Fibroblast of peridontal ligament (primary cell): ENCODE results near the gene DNAJB2.
"Not testable (repeated sequence)": the region's sequence is repeated elsewhere in the genome, so short reads cannot be mapped to it uniquely, and the experiment has no call there.

Source experiments
- DNase-seq: peaks from one replicate; pipeline ENCODE4 v3.0.0-alpha.2; 2010; ENCODE audit errors: extremely low read depth

Gene DNAJB2

GRCh38 chr2:219258942-219259341 is 20.2 kb upstream of the DNAJB2 start:
- not testable (repeated sequence) for DNase-seq

GRCh38 chr2:219261024-219261855 is 17.9 kb upstream of the DNAJB2 start:
- no peak for DNase-seq

- no peak for DNase-seq
Observed at GRCh38 chr2:219266232-219266631, 12.9 kb upstream of the DNAJB2 start.

- DNase-seq, result no peak
Observed at GRCh38 chr2:219266886-219267285, 12.3 kb upstream of the DNAJB2 start.

- no peak for DNase-seq
Observed at GRCh38 chr2:219268294-219268693, 10.9 kb upstream of the DNAJB2 start.

GRCh38 chr2:219269362-219270054 is 9.7 kb upstream of the DNAJB2 start:
- no peak for DNase-seq

- no peak for DNase-seq
Observed at GRCh38 chr2:219270055-219270372, 9.2 kb upstream of the DNAJB2 start.

- no peak for DNase-seq
Observed at GRCh38 chr2:219271021-219271420, 8.1 kb upstream of the DNAJB2 start.

- DNase-seq, result no peak
Observed at GRCh38 chr2:219272356-219272755, 6.8 kb upstream of the DNAJB2 start.

GRCh38 chr2:219272995-219273394 is 6.2 kb upstream of the DNAJB2 start:
- no peak for DNase-seq

- no peak for DNase-seq
Observed at GRCh38 chr2:219273937-219274336, 5.2 kb upstream of the DNAJB2 start.

- peak; percentile 59 for DNase-seq
Observed at GRCh38 chr2:219274361-219274921, 4.7 kb upstream of the DNAJB2 start.

GRCh38 chr2:219277703-219278654 is 1.2 kb upstream of the DNAJB2 start:
- peak; percentile 82 for DNase-seq

GRCh38 chr2:219278655-219279150 is 463 bp upstream of the DNAJB2 start:
- no peak for DNase-seq

- no peak for DNase-seq
Observed at GRCh38 chr2:219279916-219280516, 850 bp downstream of the DNAJB2 start.

- DNase-seq, result no peak
Observed at GRCh38 chr2:219280651-219281050, 1.5 kb downstream of the DNAJB2 start.

GRCh38 chr2:219281588-219281987 is 2.4 kb downstream of the DNAJB2 start:
- no peak for DNase-seq

GRCh38 chr2:219282375-219282774 is 3.2 kb downstream of the DNAJB2 start:
- no peak for DNase-seq

- DNase-seq, result no peak
Observed at GRCh38 chr2:219282943-219283581, 3.9 kb downstream of the DNAJB2 start.

- DNase-seq, result no peak
Observed at GRCh38 chr2:219284501-219285372, 5.6 kb downstream of the DNAJB2 start.
